CD4-positive, alpha-beta T cell (primary cell): Measurements from ENCODE around the gene VIPAS39. TPM values are rescaled to one million over a fixed set of nuclear protein-coding genes. Genes with fewer than 3 reads are reported as not detected.
"Not testable (repeated sequence)": the region's sequence is repeated elsewhere in the genome, so short reads cannot be mapped to it uniquely, and the experiment has no call there.

ENCODE experiments used
- ATAC-seq: fragments of 200-7000 bp; cut with Tn5 transposase; one replicate; pipeline ENCODE4 v1.10.0; 2022; ENCODE audit warnings: mild to moderate bottlenecking; ENCODE audit not compliant: poor library complexity
- CTCF ChIA-PET: fragments of 350-600 bp; sonication (Branson Sonifier 250); formaldehyde crosslinking; loops from one replicate; lab custom pipeline; 2021; ENCODE audit warnings: antibody characterized with exemption, inconsistent platforms; lab: Charles Lee
- POLR2A ChIA-PET: fragments of 350-600 bp; sonication (Branson Sonifier 250); formaldehyde crosslinking; loops from one replicate; lab custom pipeline; 2021; ENCODE audit warnings: antibody characterized with exemption, inconsistent platforms; lab: Charles Lee
- DNase-seq, 14 experiments: peaks; one replicate each; pipeline ENCODE4 v3.0.0-alpha.2; 2013 to 2020; ENCODE audit warnings: mixed read lengths in 2 of 14
- H3K27ac ChIP-seq, 2 donors: one replicate each; pipeline versions ENCODE4 v1.5.1 to v1.7.0; 2013; ENCODE audit warnings: low read length in 2 of 2, low read depth in 1 of 2, mild to moderate bottlenecking in 1 of 2
- H3K27me3 ChIP-seq, 2 experiments: 1 replicate in 1 of 2; 2 replicates in 1 of 2; pipeline versions ENCODE4 v1.6.1 to v1.7.0; 2013; ENCODE audit warnings: low read length in 2 of 2, control low read depth in 1 of 2, mild to moderate bottlenecking in 1 of 2, moderate library complexity in 1 of 2; ENCODE audit not compliant: insufficient read depth in 2 of 2, control insufficient read depth in 1 of 2
- H3K36me3 ChIP-seq: one replicate; pipeline ENCODE4 v1.6.1; 2013; ENCODE audit warnings: low read length, control low read depth; ENCODE audit not compliant: insufficient read depth
- H3K4me1 ChIP-seq: one replicate; pipeline ENCODE4 v1.6.1; 2013; ENCODE audit warnings: low read length, control low read depth; ENCODE audit not compliant: insufficient read depth
- H3K4me3 ChIP-seq: one replicate; pipeline ENCODE4 v1.5.1; 2013; ENCODE audit warnings: mild to moderate bottlenecking, low read length, moderate library complexity
- H3K9me3 ChIP-seq, 2 experiments: 1 replicate in 1 of 2; 2 replicates in 1 of 2; pipeline versions ENCODE4 v1.6.1 to v1.7.0; 2013; ENCODE audit warnings: low read length in 2 of 2, mild to moderate bottlenecking in 2 of 2, control low read depth in 1 of 2, moderate library complexity in 1 of 2; ENCODE audit not compliant: control insufficient read depth in 1 of 2, insufficient read depth in 1 of 2
- H3K27ac Mint-ChIP-seq: one replicate; pipeline ENCODE4 v1.8.0; 2020; ENCODE audit warnings: mixed read lengths
- H3K27me3 Mint-ChIP-seq: one replicate; pipeline ENCODE4 v1.8.0; 2021; ENCODE audit warnings: mixed read lengths
- H3K36me3 Mint-ChIP-seq: one replicate; pipeline ENCODE4 v1.8.0; 2021; ENCODE audit warnings: low read depth, mixed read lengths
- H3K4me1 Mint-ChIP-seq: one replicate; pipeline ENCODE4 v1.8.0; 2021; ENCODE audit warnings: low read depth, mixed read lengths
- H3K4me3 Mint-ChIP-seq: one replicate; pipeline ENCODE4 v1.8.0; 2020; ENCODE audit warnings: mild to moderate bottlenecking, mixed read lengths
- H3K9me3 Mint-ChIP-seq: one replicate; pipeline ENCODE4 v1.8.0; 2020; ENCODE audit warnings: mixed read lengths
- intact Hi-C, 2 experiments: fragments of 100-400 bp; cut with DNase I in 1 of 2; cut with micrococcal nuclease in 1 of 2; formaldehyde crosslinking; loops; one replicate each; pipeline versions ENCODE4 v1.15.1 to v1.9.0; 2023 to 2025; cut with DNase I, micrococcal nuclease
- total RNA-seq, 174 experiments: library from RNA in 2 of 174; stranded (reverse) in 2 of 174; gene quantifications; one replicate each; pipeline ENCODE4 v1.2.3 and lab custom pipeline; 2021 to 2026
- TF ChIP-seq, protein P1 (sequence below): fragments of 200-600 bp; IDR thresholded peaks from one replicate; pipeline ENCODE4 v1.8.0; 2022; ENCODE audit warnings: antibody characterized with exemption, mild to moderate bottlenecking

The VIPAS39 gene
- total RNA-seq, 2 experiments from 2014 or later, result 7.6 to 8.7 TPM

GRCh38 chr14:77423423-77423822 is 34.0 kb downstream of the VIPAS39 start, which contains the start of gene NOXRED1:
Gene NOXRED1, minus strand, starts transcription at chr14:77423523. Its CDS starts 634 bp downstream, at chr14:77422889.
- ATAC-seq (no peak), DNase-seq (no peak)
- ChIA-PET POLR2A (no interaction called here), CTCF (no interaction called here)
- peaks cover 56% of the 10 kb centered on the region for H3K36me3 ChIP-seq
- no peak within 1 kb of the TSS for H3K4me3 ChIP-seq
- no peak within 1 kb of the TSS for H3K27ac ChIP-seq
- TF ChIP-seq, protein P1, sequence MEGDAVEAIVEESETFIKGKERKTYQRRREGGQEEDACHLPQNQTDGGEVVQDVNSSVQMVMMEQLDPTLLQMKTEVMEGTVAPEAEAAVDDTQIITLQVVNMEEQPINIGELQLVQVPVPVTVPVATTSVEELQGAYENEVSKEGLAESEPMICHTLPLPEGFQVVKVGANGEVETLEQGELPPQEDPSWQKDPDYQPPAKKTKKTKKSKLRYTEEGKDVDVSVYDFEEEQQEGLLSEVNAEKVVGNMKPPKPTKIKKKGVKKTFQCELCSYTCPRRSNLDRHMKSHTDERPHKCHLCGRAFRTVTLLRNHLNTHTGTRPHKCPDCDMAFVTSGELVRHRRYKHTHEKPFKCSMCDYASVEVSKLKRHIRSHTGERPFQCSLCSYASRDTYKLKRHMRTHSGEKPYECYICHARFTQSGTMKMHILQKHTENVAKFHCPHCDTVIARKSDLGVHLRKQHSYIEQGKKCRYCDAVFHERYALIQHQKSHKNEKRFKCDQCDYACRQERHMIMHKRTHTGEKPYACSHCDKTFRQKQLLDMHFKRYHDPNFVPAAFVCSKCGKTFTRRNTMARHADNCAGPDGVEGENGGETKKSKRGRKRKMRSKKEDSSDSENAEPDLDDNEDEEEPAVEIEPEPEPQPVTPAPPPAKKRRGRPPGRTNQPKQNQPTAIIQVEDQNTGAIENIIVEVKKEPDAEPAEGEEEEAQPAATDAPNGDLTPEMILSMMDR, result no peak
- Mint-ChIP-seq H3K27me3 (no peaks in the 10 kb centered on the region), H3K9me3 (peaks cover 10% of the 10 kb centered on the region), H3K27ac (no peak within 1 kb of the TSS), H3K36me3 (peaks cover 91% of the 10 kb centered on the region), H3K4me3 (no peak within 1 kb of the TSS), H3K4me1 (no peaks in the 10 kb centered on the region)
- H3K4me1 ChIP-seq, result no peaks in the 10 kb centered on the region
- intact Hi-C loops, result no loop called here
- H3K9me3 ChIP-seq, result peaks cover 9 to 16% of the 10 kb centered on the region in 2 experiments
- H3K27me3 ChIP-seq, result no peaks in the 10 kb centered on the region

- Mint-ChIP-seq H3K4me1 (no peaks in the 10 kb centered on the region), H3K4me3 (no peak overlapping the region), H3K9me3 (peaks cover 14% of the 10 kb centered on the region), H3K27me3 (no peaks in the 10 kb centered on the region), H3K27ac (no peak overlapping the region), H3K36me3 (peaks cover 69% of the 10 kb centered on the region)
- Histone ChIP-seq H3K4me3 (no peak overlapping the region), H3K27ac (no peak overlapping the region), H3K27me3 (no peaks in the 10 kb centered on the region), H3K9me3 (peaks cover 14 to 17% of the 10 kb centered on the region in 2 experiments), H3K4me1 (no peaks in the 10 kb centered on the region), H3K36me3 (peaks cover 34% of the 10 kb centered on the region)
- ChIA-PET POLR2A (interaction anchor here (0.9 kb wide), 1 partner anchor 16 kb away, joined by 3 read pairs; no protein-coding TSS in a partner anchor), CTCF (no interaction called here)
- no peak for ATAC-seq
- no peak for DNase-seq
- TF ChIP-seq, protein P1, result no peak
- intact Hi-C loops, result no loop called here
Observed at GRCh38 chr14:77421201-77421600, 36.2 kb downstream of the VIPAS39 start.

DNA sequence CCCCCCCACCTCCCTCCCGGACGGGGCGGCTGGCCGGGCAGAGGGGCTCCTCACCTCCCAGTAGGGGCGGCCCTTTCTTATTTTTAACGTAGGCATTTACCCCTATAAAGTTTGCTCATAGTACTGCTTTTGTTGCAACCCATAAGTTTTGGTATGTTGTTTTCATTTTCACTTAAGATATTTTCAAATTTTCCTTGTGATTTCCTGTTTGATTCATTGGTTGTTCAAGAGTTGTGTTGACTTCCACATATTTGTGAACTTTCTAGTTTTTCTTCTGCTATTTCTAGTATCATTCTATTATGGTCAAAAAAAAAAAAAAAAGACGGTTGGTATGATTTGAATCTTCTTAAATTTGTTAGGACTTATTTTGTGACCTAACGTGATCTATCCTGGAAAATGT is 40.6 kb downstream of the VIPAS39 start:
- TF ChIP-seq, protein P1, result no peak
- H3K4me3 Mint-ChIP-seq, result no peak overlapping the region
- Histone ChIP-seq H3K27me3 (no peaks in the 10 kb centered on the region), H3K36me3 (no peaks in the 10 kb centered on the region), H3K27ac (no peak overlapping the region), H3K9me3 (peaks cover 14 to 17% of the 10 kb centered on the region in 2 experiments), H3K4me3 (no peak overlapping the region), H3K4me1 (no peaks in the 10 kb centered on the region)
- ATAC-seq (no peak), DNase-seq (no peak)
- H3K27me3 Mint-ChIP-seq, result no peaks in the 10 kb centered on the region
- intact Hi-C loops, result no loop called here
- H3K4me1 Mint-ChIP-seq, result no peaks in the 10 kb centered on the region
- H3K27ac Mint-ChIP-seq, result no peak overlapping the region
- ChIA-PET CTCF (no interaction called here), POLR2A (no interaction called here)
- H3K9me3 Mint-ChIP-seq, result peaks cover 14% of the 10 kb centered on the region
- H3K36me3 Mint-ChIP-seq, result peaks cover 25% of the 10 kb centered on the region

DNA sequence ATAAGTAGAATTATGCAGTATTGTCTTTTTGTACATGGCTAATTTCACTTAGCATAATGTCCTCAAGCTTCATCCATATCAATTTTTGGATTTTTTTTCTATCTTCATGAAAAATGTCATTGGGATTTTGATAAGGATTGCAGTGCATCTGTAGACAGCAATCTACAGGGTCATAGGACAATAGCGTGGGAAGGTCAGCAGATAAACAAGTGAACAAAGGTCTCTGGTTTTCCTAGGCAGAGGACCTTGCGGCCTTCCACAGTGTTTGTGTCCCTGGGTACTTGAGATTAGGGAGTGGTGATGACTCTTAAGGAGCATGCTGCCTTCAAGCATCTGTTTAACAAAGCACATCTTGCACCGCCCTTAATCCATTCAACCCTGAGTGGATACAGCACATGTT is 41.3 kb downstream of the VIPAS39 start:
- POLR2A ChIA-PET, DNase-seq: not testable (repeated sequence)

DNA sequence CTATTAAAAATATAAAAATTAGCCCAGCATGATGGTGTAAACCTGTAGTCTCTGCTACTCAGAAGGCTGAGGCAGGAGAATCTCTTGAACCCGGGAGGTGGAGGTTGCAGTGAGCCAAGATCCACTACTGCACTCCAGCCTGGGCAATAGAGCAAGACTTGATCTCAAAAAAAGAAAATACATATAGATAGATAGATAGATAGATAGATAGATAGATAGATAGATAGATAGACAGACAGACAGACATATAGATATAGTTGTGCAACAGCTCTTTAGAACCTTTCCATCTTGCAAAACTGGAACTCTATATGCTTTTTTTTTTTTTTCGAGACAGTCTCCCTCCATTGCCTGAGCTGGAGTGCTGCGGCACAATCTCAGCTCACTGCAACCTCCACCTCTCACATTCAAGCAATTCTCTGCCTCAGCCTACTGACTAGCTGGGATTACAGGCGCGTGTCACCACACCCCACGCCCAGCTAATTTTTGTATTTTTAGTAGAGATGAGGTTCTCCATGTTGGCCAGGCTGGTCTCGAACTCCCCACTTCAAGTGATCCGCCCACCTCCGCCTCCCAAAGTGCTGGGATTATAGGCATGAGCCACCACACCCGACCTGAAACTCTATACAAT is 41.9 kb downstream of the VIPAS39 start:
- H3K4me3 Mint-ChIP-seq, H3K4me1 Mint-ChIP-seq, H3K27ac Mint-ChIP-seq, CTCF ChIA-PET, H3K9me3 Mint-ChIP-seq, ATAC-seq, H3K4me1 ChIP-seq, POLR2A ChIA-PET, intact Hi-C loops, H3K27me3 Mint-ChIP-seq, DNase-seq, H3K4me3 ChIP-seq, H3K27ac ChIP-seq, H3K27me3 ChIP-seq, H3K36me3 ChIP-seq: not testable (repeated sequence)
- H3K9me3 ChIP-seq, result peaks cover 14 to 17% of the 10 kb centered on the region in 2 experiments
- H3K36me3 Mint-ChIP-seq, result peaks cover 14% of the 10 kb centered on the region

More for the DNA sequence above, 41.3 kb downstream of the VIPAS39 start:
- H3K4me3 ChIP-seq, H3K27me3 ChIP-seq, H3K9me3 Mint-ChIP-seq, H3K4me3 Mint-ChIP-seq, H3K27ac Mint-ChIP-seq, H3K27me3 Mint-ChIP-seq, CTCF ChIA-PET, H3K4me1 ChIP-seq, H3K36me3 ChIP-seq, H3K27ac ChIP-seq, ATAC-seq, H3K4me1 Mint-ChIP-seq, intact Hi-C loops: not testable (repeated sequence)
- peaks cover 18% of the 10 kb centered on the region for H3K36me3 Mint-ChIP-seq
- H3K9me3 ChIP-seq, result peaks cover 14 to 17% of the 10 kb centered on the region in 2 experiments
